Smooth muscle cell of the pulmonary artery (primary cell): ENCODE measurements around the gene PPP1R7. TPM values are rescaled to one million over a fixed set of nuclear protein-coding genes. Genes with fewer than 3 reads are reported as not detected.

Experiments used
- total RNA-seq: library from RNA; depleted of rRNA; stranded (reverse); fragments of >200 nt; gene quantifications from 2 replicates; pipeline ENCODE4 v1.2.3, GENCODE V29; 2014

Gene PPP1R7, protein sequence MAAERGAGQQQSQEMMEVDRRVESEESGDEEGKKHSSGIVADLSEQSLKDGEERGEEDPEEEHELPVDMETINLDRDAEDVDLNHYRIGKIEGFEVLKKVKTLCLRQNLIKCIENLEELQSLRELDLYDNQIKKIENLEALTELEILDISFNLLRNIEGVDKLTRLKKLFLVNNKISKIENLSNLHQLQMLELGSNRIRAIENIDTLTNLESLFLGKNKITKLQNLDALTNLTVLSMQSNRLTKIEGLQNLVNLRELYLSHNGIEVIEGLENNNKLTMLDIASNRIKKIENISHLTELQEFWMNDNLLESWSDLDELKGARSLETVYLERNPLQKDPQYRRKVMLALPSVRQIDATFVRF
- total RNA-seq: 29.0 and 37.9 TPM in 2 replicates

DNA sequence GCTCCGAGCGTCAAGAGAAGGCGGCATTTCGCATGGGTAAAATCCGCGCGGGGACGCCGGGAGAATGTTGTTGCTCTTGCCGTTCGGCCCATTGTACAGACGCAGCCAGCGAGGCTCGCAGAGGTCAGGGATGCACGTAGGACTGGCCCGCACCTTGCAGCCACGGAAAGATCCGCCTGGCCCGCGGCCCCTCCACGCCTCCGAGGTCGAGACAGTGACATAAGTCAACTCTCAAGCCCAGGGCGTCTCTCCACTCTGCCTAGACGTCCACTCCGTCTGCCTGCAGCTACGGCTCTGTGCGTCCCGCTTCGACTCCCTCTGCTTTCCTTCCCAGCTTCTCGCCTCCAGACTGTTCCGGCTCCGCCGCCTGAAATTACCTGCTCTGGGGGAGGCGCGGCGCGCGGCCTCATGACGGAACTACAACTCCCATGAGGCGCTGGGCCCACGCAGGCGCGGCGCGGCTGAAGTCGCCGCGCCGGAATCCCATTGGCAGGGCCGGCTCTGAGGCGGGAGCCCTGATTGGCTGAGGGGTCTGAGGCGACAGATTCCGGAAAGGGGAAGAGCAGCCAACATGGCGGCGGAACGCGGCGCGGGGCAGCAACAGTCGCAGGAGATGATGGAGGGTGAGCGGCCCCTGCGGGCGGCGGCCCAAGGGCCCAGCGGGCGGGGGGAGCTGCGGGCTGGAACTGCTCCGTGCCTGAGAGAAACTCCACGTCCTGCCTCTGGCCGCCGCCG lies at the start of gene PPP1R7:
Gene PPP1R7 (plus strand): TSS at position 543 of the 735 bp plus-strand sequence. CDS start 29 bp downstream, at position 572.

DNA sequence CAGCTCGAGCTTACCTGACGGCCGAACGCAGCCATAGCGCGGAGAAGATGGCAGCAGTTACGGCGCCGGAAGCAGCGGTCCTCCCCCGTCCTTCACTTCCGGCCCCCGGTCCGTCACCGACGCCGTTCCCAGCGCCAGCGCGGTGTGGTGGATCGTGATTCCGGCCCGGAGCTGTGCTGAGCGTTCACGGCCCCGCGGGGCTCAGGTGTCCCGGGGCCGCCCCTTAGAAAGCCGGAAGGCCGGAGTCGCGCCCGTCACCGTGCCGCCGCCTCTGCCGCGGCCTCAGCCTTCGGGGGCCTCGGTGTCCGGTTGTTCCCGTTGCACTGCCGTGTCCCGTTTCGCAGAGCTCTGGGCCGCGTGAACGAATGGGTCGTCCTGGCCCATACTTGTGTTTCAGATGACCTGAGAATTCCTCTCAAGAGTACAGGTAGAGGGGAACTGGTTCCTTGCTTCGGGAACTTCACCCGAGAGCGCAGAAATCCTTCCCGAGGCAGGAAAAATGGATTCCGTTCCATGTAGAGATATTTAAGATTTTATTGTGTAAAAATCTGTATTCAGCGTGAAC lies 47.9 kb upstream of the PPP1R7 start, which contains the start of gene MTERF4:
Gene MTERF4 (minus strand): TSS at position 49 of the 565 bp plus-strand sequence. CDS start 14 bp downstream, at position 35.

DNA sequence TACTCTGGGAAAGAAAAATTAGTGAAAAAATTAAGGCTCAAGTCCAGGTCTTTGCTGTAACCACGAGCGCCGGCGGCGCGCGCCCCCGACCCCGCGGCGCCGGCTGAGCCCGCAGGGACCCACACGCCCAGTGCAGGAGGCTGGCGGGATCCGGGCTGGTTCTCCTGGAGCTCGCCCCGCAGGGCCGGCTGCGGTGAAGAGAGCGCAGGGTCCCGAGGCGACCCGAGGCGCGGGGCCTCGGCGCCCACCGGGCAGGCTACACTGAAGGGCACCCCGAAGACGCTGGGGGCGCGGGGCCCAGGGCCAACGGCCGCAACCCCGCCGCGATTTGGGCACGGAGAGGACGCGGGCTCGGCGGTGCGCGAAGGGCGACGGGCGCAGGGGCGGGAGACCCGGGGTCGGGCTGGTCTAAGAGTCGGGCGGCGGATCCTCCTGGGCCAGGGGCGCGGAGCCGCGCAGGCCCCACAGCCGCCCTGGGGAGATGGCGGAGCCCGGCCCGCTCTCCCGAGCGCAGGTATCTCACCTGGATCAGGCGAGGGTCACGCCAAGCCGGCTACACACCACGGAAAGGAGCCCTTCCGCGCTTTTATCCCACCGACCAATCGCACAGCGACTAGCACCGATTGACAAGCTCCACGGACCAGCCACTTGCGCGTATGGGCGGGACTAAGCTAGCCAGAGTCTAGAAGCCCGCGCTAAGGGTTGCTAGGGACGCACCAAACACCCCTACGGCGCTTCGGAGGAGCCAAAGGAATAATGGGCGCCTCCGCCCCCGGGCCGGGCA lies 1.2 kb upstream of the PPP1R7 start, which contains the start of gene PASK:
Gene PASK (minus strand): TSS at position 582 of the 784 bp plus-strand sequence. CDS start 6,440 bp downstream, outside the sequence.

DNA sequence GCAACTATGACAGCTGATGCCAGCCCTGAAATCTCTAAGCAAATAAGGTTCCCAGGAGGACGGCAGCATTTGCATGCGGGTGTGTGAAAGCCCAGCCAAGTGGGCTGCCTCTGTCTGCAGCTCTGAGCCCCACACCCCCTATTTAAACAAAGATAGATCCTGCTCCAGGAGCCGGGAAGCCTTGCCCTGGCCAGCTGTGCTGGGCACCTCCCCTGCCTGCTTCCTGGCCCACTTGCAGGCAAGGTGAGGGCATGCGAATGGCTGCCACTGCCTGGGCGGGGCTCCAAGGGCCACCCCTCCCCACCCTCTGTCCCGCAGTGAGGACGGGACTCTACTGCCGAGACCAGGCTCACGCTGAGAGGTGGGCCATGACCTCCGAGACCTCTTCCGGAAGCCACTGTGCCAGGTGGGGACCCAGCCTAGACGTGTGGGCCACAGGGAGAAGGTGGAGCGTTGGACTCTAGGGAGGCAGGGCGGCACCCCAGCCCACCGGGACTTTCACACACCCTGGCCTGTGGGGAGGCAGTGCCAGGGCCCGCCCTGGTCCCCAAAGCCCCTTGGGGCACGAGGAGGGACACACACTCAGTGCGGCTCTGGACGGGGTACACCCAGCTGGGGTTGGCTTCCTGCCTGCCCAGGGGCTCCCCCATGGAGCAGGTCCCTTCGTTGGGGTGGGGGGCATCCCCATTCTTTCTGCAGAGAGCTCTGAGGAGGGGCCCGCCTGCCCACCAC lies 38.3 kb downstream of the PPP1R7 start, which contains the start of gene ANO7:
Gene ANO7 (plus strand): TSS at position 317 of the 732 bp plus-strand sequence. CDS start 1,387 bp downstream, outside the sequence.

Other genes with a start within 250 kb of the PPP1R7 start
- gene CROCC2, start 244.1 kb upstream of the PPP1R7 start, total RNA-seq: 0.13 TPM in 1 of 2 replicates, not detected in the other
- gene SNED1, start 151.8 kb upstream of the PPP1R7 start, total RNA-seq: 35.9 and 62.5 TPM in 2 replicates
- gene MTERF4, start 48.2 kb upstream of the PPP1R7 start, total RNA-seq: 31.3 and 38.3 TPM in 2 replicates
- 2.4 TPM in 2 replicates for gene PASK, start 995 bp upstream of the PPP1R7 start, total RNA-seq
- 1.0 and 1.7 TPM in 2 replicates for gene ANO7, start 38.2 kb downstream of the PPP1R7 start, total RNA-seq
- gene HDLBP, start 165.2 kb downstream of the PPP1R7 start, total RNA-seq: 1,582 and 1,585 TPM in 2 replicates
- 452 and 457 TPM in 2 replicates for gene SEPTIN2, start 165.5 kb downstream of the PPP1R7 start, total RNA-seq
- 40.2 and 49.1 TPM in 2 replicates for gene FARP2, start 205.8 kb downstream of the PPP1R7 start, total RNA-seq